Coronary artery (tissue), 2 donors: ENCODE results near the gene ITM2C.

Experiments used
- DNase-seq: peaks from one replicate; pipeline ENCODE4 v3.0.0-alpha.2; 2017; ENCODE audit warnings: low spot score
- H3K27ac ChIP-seq, 2 donors: fragments of 200-600 bp; sonication (generic); one replicate each; pipeline ENCODE4 v1.5.1; 2016 to 2019
- H3K4me3 ChIP-seq: fragments of 200-600 bp; sonication (generic); 2 replicates; pipeline ENCODE4 v1.5.1; 2016; ENCODE audit warnings: mild to moderate bottlenecking, moderate library complexity
- CTCF ChIP-seq: fragments of 200-600 bp; sonication (generic); IDR thresholded peaks from one replicate; pipeline ENCODE4 v1.5.1; 2019; ENCODE audit warnings: antibody characterized with exemption

ITM2C gene

GRCh38 chr2:230924092-230924469 lies 59.3 kb downstream of the ITM2C start:
- H3K4me3 ChIP-seq = no peak overlapping the region
- DNase-seq = no peak
- no peak overlapping the region for H3K27ac ChIP-seq

GRCh38 chr2:230924470-230925341 lies 60.0 kb downstream of the ITM2C start, which contains the start of gene GPR55:
Gene GPR55 (minus strand): TSS chr2:230925242. CDS start chr2:230910962, 14,280 bp downstream.
- peak; percentile 64 for DNase-seq
- no peak for TF ChIP-seq CTCF
- no peak within 1 kb of the TSS for H3K4me3 ChIP-seq
- H3K27ac ChIP-seq = no peak within 1 kb of the TSS

More at GRCh38 chr2:230924092-230924469, 59.3 kb downstream of the ITM2C start:
- no peak for TF ChIP-seq CTCF

GRCh38 chr2:230925443-230925878 lies 60.7 kb downstream of the ITM2C start:
- peak; percentile 47 for DNase-seq
- no peak for TF ChIP-seq CTCF
- Histone ChIP-seq H3K4me3 (no peak overlapping the region), H3K27ac (no peak overlapping the region)

- TF ChIP-seq CTCF = no peak
- no peak overlapping the region for H3K27ac ChIP-seq
- H3K4me3 ChIP-seq = no peak overlapping the region
- DNase-seq = peak; percentile 58
These were observed 61.4 kb downstream of the ITM2C start for GRCh38 chr2:230925879-230926765.

- no peak overlapping the region for H3K27ac ChIP-seq
- TF ChIP-seq CTCF = no peak
- DNase-seq = peak; percentile 64
- H3K4me3 ChIP-seq = no peak overlapping the region
These were observed 63.1 kb downstream of the ITM2C start for GRCh38 chr2:230927711-230928341.
